HG03558 (cell line): ENCODE measurements around the gene LOXL3.
A peak's percentile ranks its signal among the peaks of the same experiment; 100 is the strongest.

Experiments used
- ATAC-seq: cut with Tn5 transposase; IDR thresholded peaks from one replicate; pipeline ENCODE4 v1.9.1; 2021; ENCODE audit warnings: moderate number of reproducible peaks; ENCODE audit not compliant: unreplicated experiment; ENCODE audit errors: extremely low read depth

LOXL3 gene

DNA sequence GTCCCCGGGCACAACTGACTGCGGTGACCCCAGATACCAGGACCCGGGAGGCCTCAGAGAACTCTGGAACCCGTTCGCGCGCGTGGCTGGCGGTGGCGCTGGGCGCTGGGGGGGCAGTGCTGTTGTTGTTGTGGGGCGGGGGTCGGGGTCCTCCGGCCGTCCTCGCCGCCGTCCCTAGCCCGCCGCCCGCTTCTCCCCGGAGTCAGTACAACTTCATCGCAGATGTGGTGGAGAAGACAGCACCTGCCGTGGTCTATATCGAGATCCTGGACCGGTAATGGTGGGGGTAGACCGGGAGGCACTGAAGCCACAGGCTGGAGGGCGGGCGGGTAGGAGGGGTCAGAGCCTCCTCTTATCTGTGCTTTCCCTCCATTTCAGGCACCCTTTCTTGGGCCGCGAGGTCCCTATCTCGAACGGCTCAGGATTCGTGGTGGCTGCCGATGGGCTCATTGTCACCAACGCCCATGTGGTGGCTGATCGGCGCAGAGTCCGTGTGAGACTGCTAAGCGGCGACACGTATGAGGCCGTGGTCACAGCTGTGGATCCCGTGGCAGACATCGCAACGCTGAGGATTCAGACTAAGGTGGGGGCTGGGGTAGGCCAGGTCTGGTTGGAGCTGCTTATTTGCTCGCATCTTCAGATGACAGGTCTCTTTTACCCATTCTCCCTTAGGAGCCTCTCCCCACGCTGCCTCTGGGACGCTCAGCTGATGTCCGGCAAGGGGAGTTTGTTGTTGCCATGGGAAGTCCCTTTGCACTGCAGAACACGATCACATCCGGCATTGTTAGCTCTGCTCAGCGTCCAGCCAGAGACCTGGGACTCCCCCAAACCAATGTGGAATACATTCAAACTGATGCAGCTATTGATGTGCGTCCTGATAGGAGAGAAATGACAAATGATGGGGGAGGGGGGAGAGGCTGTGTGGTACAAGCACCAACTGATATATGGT, 23.2 kb downstream of the LOXL3 start:
- no peak for ATAC-seq

DNA sequence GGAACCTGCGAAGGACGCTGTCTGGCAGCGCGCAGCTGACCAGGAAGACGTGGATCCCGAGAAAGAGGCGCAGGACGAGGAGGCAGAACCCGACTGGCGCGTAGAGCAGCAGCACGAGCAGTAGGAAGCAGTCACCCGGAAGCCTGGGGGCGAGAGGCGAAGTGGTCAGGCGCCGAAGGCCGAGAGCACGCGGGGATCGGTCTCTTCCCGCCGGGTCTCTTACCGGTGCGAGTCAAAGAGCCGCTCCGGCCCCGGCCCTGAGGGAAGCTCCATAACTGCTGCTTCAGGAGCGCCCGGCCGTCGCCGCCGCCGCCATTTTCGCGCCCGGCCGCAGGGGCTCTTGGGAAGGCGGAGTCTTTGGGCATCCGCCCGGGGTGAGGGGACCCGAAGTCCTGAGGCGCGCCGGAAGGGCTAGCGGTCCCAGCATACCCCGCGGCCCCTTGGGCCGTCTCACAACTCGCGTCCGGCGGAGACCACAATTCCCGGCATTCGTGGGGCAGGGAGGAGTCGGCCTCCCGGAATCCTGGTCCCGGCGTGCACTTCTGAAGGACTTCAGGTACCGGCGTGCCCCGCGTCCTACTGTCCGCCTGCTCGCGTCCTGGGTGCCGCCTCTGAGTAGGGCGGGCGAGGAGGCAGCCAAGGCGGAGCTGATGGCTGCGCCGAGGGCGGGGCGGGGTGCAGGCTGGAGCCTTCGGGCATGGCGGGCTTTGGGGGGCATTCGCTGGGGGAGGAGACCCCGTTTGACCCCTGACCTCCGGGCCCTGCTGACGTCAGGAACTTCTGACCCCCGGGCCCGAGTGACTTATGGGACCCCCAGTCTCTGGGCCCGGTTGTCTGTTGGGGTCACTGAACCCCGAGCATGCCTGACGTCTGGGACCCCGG, 24.1 kb downstream of the LOXL3 start, which contains the start of the genes AUP1 and HTRA2:
Gene AUP1, minus strand, starts transcription at position 350 of the 882 bp plus-strand sequence. Its CDS starts 77 bp downstream, at position 273.
Gene HTRA2, plus strand, starts transcription at position 577 of the 882 bp plus-strand sequence. Its CDS starts 74 bp downstream, at position 651.
- ATAC-seq = peak; percentile 56

DNA sequence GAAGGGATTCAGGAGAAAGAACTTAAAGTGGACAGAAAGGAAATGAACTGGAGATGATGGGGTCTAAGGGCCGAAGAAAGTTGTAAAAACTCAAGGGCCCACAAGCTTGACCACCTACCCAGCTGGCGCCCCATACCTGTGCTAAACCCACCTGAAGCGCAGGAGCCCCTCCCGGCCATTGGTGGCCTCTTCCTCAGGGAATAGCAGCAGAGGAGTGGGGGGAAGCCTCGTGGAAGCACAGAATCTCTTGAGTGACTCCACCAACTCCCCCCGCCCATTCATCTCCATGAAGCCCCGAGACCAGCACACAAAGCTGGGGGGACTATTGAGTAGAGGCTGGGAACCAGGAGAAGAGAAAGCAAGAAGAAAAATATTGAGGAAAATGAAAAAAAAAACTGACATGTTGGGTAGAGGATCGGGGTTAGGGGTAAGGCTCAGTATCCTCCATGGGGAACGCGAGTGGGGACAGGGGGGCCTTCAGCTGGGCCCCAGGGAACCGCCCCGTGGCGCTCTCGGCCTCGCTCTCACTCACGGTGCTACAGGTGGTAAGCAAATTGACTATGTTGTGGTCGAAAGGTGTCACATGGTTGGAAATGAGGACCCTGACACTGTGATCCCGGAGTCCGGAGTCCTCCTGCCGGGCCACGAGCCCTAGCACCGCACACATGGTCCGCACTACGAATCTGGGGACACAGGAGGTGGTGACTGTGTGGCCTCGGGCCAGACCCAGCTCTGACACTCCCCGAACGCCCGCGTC, 25.0 kb downstream of the LOXL3 start:
- ATAC-seq = no peak

DNA sequence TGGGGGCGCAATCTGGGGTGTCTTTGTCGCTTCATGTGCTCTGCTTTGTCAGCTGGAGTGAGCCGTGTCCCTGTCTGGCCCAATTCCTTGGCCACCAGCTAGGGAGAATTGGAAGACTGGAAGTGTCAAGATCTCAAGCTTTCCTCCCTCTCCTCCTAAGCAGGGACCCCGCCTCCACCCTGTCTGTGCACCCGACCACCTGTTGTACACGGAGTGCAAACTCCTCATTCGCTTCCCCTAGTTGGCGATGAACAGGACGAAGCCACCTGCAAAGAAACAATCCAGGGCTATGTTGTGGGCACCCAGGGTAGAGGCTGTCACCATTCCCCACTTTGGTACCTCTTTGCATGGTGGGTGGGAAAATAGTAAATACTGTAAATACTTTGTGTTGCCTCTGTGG, 26.0 kb downstream of the LOXL3 start:
- ATAC-seq = no peak

DNA sequence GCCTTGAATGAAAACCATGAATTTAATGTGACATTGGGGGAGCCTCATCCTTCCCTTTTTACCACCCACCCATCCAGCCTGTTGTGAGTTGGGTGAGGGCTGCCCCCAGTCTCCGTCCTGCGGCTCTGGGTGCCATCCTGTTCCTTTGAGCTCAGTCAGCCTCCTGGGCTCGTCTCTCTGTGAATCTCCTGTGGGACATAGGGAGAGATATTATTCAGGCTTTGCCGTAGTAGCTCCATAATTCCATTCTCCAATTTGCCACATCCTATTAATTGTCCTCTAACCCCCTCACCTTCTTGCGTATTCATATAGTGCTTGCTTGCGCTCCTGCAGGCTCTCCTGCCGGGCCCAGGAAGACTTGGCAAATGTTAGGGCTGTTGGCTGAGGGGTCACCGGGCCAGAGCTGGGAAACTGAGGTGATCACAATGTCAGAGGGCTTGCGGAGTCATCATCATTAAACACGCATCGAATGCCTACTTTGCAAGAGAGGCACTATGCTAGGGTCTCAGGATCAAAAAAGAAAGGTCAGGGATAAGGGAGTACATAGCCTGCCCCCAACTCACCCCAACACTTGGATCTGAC, 27.0 kb downstream of the LOXL3 start:
- no peak for ATAC-seq

DNA sequence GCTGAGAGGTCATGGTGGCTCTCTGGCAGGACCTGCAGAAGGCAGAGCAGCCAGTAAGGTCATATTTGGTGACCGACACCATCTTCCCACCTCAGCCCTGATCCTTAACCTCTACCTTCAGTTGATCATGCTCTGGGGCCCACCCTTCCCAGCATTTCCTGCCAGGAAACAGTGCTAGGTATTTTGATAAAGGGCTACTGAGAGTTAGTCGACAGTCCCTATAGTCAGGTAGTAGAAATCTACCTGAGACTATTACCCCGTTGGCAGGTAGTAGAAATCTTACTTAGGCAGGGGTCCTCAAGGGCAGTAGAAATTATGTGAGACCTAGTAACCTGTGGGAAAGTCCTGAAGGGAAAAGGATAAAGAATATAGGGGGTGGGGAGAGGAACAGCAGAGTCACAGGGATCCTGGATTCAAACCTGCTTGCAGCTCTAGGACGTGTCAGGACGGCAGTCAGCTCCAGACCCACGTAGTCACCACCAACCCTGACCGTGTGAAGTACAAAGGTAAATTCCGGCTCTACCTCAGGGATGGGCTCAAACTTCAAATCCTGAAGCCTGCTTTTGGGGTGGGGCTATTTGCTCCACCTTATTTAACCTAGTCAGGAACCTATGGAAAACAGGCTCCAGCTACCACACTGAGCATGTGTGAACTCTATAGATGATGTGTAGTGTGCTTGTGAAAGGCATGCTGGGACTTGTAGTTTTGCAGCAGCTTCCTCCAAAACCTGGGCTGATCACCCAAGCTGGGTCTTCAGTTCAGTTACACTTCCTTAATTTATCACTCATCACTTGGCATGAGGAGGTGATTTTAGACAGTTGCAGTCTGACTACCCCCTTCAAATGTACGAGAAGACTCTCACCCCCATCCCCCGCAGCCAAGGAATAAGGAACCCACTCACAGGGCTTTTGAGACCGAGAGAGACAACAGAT, 27.8 kb downstream of the LOXL3 start, which contains the start of gene DQX1:
Gene DQX1, minus strand, starts transcription at position 515 of the 932 bp plus-strand sequence. Its CDS starts 502 bp downstream, at position 13.
- no peak for ATAC-seq

DNA sequence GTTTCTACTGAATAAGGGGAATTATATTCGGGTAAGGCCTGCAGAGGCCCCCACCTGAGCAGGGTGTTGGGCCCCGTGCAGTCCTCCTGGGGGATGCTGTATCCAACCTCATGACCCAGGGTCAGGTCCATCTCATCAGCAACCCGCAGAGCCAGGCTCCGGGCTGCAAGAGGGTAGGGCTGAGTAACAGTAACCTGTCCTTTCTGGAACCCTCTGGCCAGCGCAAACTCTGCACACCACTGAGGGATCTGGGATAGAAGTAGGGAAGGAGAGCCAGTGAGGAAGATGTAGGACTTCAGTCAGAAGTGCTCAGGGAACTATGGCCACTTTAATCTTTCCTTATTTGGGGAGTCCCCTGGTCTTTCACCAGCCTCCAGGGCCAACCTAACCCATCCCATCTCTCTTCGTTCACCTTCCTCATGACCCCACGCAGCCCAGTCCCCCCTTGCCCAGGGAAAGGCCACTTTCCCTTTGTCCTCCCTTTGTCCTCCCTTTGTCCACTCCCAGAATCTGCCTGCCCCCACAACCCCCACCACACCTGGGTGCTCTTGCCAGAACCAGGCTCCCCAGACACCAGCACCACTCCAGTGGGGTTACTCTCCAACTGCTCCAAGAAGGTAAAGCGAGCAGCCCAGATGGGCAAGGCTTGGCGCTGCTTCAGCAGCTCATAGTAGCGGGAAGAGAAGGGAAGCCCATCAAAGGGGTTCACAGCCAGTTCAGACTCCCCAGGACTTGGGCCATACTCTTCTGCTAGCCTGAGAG, 28.6 kb downstream of the LOXL3 start:
- no peak for ATAC-seq

DNA sequence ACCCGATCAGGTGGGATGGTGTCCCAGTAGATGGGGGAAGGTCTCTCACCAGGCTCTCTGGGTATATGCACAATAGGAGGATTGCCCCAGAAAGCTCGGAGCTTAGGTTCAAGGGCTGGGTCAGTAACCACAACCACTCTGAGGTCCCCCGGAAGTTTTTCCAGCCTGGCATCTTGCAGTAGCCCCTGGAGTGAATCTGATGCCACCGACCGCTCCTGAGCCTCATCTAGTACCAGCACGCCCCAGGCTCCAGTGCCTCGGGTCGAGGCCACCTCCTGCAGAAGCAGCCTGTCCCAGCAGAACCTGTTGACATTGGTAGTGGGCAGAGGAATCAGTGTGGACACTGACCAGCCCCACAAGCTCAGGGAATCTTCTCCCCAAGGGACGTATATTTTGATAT, 29.7 kb downstream of the LOXL3 start:
- ATAC-seq = no peak

DNA sequence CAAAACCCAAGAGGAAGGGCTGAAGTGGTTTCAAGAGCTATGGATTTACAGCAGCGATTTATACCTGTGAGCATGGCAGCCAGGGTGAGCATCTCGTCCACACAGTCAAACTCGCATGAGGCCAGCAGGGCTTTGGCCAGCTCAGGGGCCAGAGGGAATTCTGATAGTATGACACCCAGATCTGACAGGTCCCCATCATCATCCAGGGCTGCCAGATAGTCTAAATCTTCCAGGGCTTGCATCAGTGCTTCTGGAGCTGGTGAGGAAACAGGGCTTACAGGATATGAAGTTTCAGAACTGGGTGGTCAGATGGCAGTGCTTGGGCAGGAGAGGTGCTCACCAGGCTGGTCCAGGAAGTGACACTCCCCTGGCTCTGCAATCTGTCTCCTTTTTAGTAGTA, 31.2 kb downstream of the LOXL3 start:
- ATAC-seq = no peak

DNA sequence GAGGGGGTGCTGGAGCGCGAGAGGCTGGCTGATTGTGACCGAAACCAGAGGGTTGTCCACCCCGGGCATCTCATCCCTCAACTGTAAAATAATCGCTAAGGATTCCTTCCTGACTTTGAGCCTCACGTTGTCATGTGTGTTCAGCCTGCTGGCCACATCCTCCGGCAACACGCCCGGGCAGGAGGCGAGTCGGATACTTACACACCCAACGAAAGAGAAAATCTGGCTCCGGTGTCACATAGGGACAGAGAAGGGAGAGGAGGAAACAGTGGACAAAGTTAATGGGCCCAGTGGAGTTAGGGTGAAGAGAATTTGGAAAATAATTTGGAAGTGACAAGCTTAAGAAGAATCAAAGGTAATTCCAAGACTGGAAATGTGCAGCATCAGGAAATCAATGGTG, 37.1 kb downstream of the LOXL3 start:
- no peak for ATAC-seq

DNA sequence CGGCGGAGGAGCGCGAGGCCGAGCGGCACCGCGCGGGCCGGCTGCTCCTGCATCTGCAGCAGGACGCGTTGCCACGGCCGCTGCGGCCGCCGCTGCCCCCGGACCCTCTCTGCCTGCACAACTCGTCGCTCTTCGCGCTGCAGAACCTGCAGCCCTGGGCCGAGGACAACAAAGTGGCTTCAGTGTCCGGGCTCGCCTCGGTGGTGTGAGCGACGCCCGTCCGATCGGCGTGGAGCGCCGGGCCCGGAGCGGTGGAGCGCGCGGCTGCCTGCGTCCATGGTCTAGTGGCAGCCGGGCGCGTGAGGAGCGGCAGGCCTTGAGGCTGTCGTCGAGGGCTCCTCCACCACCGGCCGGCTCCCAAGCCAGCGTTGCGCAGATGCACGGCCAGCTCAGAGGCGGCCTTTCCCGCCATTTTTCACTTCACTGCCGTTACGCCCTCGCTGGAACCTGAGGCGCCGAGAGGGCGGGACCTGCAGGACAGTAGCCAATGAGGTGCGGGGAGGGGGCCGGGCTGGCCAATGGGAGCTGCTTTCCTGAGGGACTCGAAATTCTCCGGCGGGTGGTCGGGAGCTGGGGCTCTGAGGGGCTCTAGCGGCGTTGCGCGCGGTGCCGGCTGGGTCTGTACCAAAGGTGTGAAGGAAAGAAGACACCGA, 37.6 kb downstream of the LOXL3 start:
- no peak for ATAC-seq

DNA sequence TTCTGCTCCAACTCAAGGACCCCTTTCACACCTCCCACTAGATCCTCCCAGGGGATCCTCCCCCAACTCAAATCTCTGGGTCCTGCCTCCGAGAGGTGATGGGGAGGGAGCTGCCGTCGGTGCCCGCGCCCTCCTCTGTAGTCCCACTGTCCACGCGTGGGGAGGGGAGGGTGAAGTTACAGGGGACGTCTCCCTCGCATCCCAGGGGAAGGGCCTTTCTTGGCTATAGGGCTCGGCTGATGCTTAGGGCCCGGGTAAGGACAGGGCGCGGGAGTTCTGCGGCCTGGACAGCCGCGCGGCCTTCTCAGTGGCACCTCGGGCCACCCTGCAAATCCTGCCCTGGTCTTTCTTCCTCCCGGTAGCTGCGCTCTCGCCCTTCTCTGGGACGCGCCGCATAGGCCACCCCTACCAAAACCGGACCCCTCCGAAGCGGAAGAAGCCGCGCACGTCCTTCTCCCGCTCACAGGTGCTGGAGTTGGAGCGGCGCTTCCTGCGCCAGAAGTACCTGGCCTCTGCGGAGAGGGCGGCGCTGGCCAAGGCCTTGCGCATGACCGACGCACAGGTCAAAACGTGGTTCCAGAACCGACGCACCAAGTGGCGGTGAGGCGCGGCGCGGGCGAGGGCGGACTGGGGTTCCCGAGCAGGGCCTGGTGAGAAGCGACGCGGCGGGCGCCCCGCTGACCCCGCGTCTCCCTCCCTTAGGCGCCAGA, 38.3 kb downstream of the LOXL3 start:
- ATAC-seq = no peak

DNA sequence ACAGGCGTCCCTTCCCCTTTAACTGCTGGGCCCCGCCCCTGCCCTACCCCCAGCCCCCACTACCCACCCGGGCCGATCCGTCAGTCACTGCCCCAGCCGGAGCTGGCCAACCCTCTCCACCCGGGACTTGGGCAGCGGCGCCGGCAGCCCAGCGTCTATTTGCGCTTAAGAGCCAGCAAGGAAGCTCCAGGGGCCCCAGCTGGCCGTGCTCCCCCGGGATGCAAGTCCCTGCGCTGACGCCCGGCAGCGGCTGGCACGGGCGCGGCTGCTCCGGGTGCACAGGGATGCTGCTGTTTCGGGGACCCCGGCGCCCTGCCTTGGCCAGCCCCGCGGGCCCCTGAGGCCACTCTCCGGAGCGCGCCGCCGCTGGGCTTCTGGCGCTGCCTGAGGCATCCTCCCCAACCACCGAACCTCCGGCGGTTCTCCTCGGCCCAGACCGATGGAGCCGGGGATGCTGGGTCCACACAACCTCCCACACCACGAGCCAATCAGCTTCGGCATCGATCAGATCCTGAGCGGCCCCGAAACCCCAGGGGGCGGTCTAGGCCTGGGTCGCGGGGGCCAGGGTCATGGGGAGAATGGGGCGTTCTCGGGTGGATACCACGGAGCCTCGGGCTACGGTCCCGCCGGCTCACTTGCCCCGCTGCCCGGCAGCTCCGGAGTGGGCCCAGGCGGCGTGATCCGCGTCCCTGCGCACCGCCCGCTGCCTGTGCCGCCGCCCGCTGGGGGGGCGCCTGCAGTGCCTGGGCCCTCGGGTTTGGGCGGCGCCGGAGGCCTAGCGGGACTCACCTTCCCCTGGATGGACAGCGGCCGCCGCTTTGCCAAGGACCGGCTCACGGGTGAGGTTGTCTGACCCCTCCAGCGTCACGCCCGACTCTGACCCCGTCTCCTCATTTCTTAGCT, 39.1 kb downstream of the LOXL3 start, which contains the start of gene TLX2:
Gene TLX2, plus strand, starts transcription at position 83 of the 903 bp plus-strand sequence. Its CDS starts 357 bp downstream, at position 440.
- ATAC-seq = no peak

DNA sequence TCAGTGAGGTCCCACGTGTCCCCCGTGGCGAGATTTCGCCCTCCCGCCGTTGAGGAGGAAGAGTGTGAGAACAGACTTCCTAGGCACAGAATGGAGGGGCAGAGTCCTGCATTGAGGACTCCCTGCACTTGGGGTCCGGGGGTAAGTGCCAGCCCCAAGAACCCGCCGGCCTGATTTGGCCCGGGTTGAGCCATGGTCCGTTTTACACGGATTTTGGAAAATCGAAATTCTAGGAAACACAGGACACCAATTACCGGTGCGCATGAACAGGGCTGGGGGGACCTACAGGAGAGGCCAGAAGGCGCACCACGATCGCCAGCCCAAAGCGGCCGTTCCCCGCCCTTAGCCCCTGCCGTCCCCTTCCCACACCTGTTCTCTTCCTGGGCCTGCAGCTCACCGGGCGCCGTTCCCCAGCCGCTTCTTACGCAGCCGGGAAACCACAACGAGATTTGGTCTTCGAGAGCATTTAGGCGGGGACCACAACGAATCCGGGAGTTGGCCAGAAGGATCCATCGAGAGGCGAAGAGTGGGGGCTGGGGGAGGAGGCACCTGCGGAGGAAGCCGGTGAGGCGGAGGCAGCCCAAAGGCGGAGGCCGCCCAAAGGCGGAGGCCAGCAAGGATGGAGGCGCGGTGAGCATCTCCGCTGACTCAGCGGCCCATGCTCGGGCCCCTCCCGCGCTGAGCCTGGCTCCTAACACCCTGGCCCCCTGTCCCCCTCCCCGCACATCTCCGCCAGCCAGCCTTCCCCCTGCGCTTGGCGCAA, 40.0 kb downstream of the LOXL3 start:
- no peak for ATAC-seq
